DOHH2 (cell line): ENCODE results near the gene PPP1R12A.

Experiments used
- EZH2phosphoT487 ChIP-seq: fragments of 200-600 bp; sonication (generic); IDR thresholded peaks from 2 replicates; pipeline ENCODE4 v1.6.1; 2017; ENCODE audit warnings: borderline replicate concordance, mild to moderate bottlenecking, antibody characterized with exemption, low read length, moderate library complexity, mixed read lengths
- TF ChIP-seq, protein P1 (sequence below): fragments of 200-600 bp; sonication (generic); IDR thresholded peaks from one replicate; pipeline ENCODE4 v1.5.1; 2014; ENCODE audit warnings: antibody characterized with exemption, mild to moderate bottlenecking, low read depth, low read length; ENCODE audit not compliant: poor library complexity, severe bottlenecking

DNA sequence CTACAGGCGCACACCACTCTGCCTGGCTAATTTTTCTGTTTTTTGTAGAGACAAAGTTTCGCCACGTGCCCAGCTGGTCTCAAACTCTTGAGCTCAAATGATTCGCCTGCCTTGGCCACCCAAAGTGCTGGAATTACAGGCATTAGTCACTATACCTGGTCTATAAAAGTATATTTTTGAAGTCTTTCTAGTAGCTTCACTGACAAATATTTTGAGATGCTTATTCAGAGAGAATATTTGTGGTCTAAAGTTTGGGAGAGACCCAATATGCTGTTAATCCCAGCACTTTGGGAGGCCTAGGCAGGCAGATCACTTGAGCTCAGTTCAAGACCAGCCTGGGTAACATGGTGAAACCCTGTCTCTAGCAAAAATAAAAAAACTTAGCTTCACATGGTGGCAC lies 22.0 kb upstream of the PPP1R12A start:
- TF ChIP-seq, protein P1, sequence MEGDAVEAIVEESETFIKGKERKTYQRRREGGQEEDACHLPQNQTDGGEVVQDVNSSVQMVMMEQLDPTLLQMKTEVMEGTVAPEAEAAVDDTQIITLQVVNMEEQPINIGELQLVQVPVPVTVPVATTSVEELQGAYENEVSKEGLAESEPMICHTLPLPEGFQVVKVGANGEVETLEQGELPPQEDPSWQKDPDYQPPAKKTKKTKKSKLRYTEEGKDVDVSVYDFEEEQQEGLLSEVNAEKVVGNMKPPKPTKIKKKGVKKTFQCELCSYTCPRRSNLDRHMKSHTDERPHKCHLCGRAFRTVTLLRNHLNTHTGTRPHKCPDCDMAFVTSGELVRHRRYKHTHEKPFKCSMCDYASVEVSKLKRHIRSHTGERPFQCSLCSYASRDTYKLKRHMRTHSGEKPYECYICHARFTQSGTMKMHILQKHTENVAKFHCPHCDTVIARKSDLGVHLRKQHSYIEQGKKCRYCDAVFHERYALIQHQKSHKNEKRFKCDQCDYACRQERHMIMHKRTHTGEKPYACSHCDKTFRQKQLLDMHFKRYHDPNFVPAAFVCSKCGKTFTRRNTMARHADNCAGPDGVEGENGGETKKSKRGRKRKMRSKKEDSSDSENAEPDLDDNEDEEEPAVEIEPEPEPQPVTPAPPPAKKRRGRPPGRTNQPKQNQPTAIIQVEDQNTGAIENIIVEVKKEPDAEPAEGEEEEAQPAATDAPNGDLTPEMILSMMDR, result no peak
- TF ChIP-seq EZH2phosphoT487, result no peak
